K562 (cell line): ENCODE data around the gene RUNDC3A. TPM values are rescaled to one million over a fixed set of nuclear protein-coding genes. Genes with fewer than 3 reads are reported as not detected.
A peak's percentile ranks its signal among the peaks of the same experiment; 100 is the strongest.

Experiments
- ATAC-seq: fragments of 200-7000 bp; cut with Tn5 transposase; 3 replicates; pipeline ENCODE4 v1.9.1; 2020; ENCODE audit warnings: moderate library complexity
- BruUV-seq: library from RNA; stranded (reverse); fragments of 400-500 nt; replicated peaks from 2 replicates; lab custom pipeline; 2021; lab: Mats Ljungman, UMichigan
- CTCF ChIA-PET: fragments of 300-600 bp; formaldehyde crosslinking; extraction: SDS; loops from one replicate; lab custom pipeline; 2021; ENCODE audit warnings: low intra/inter-chr PET ratio; lab: Yijun Ruan, JAX
- POLR2A ChIA-PET: fragments of 300-600, 350-650 bp; sonication (Branson Sonifier 250); formaldehyde crosslinking; extraction: SDS; loops from one replicate; lab custom pipeline; 2021; ENCODE audit warnings: antibody characterized with exemption, inconsistent platforms; lab: Yijun Ruan, JAX
- DNase-seq, 4 experiments: peaks; one replicate each; pipeline versions ENCODE4 v3.0.0 to v3.0.0-alpha.2; 2011 to 2018; ENCODE audit warnings: low spot score in 3 of 4, mixed read lengths in 3 of 4; ENCODE audit errors: extremely low read depth in 1 of 4
- FAIRE-seq: peaks from 2 replicates; lab custom pipeline; 2011; peaks lifted over from hg19 to GRCh38; lab: Jason Lieb, UNC
- H2AFZ ChIP-seq: 2 replicates; pipeline ENCODE4 v1.6.0; 2011; ENCODE audit warnings: low read depth, low read length, control low read depth, inconsistent platforms
- H3K27ac ChIP-seq: fragments of 200-600 bp; 3 replicates; pipeline ENCODE4 v1.8.0; 2011; ENCODE audit warnings: low read depth, mild to moderate bottlenecking, control low read depth, inconsistent platforms, low read length, moderate library complexity, mixed read lengths; ENCODE audit errors: extremely low read depth
- H3K27me3 ChIP-seq, 2 experiments: fragments of 300-600 bp in 1 of 2; 2 replicates in 1 of 2; 3 replicates in 1 of 2; pipeline versions ENCODE4 v1.6.0 to v1.8.0; 2011; ENCODE audit warnings: inconsistent platforms in 2 of 2, low read length in 2 of 2, mild to moderate bottlenecking in 1 of 2, mixed read lengths in 1 of 2, moderate library complexity in 1 of 2; ENCODE audit not compliant: control insufficient read depth in 2 of 2, insufficient read depth in 2 of 2
- H3K36me3 ChIP-seq: fragments of 300-600 bp; 3 replicates; pipeline ENCODE4 v1.8.0; 2011; ENCODE audit warnings: mild to moderate bottlenecking, low read length, inconsistent platforms; ENCODE audit not compliant: control insufficient read depth, insufficient read depth
- H3K4me1 ChIP-seq, 2 experiments: fragments of 200-600 bp in 1 of 2; replicated peaks in 1 of 2; 2 replicates in 1 of 2; 3 replicates in 1 of 2; pipeline versions ENCODE4 v1.5.1 to v1.8.0; 2011; ENCODE audit warnings: inconsistent platforms in 2 of 2, low read length in 2 of 2, mild to moderate bottlenecking in 1 of 2, mixed read lengths in 1 of 2, moderate library complexity in 1 of 2; ENCODE audit not compliant: control insufficient read depth in 2 of 2, insufficient read depth in 2 of 2
- H3K4me2 ChIP-seq: 2 replicates; pipeline ENCODE4 v1.6.1; 2011; ENCODE audit warnings: low read length, control low read depth, inconsistent platforms, mixed read lengths; ENCODE audit not compliant: insufficient read depth
- H3K4me3 ChIP-seq: fragments of 200-600 bp; sonication (generic), shearing (Covaris generic); 2 replicates; pipeline ENCODE4 v1.5.1; 2016; ENCODE audit warnings: control low read depth, inconsistent platforms
- H3K79me2 ChIP-seq: fragments of 200-600 bp; 3 replicates; pipeline ENCODE4 v1.8.0; 2011; ENCODE audit warnings: low read length, inconsistent platforms; ENCODE audit not compliant: control insufficient read depth, insufficient read depth
- H3K9ac ChIP-seq, 2 experiments: 2 replicates each; pipeline versions ENCODE4 v1.6.0 to v1.6.1; 2011; ENCODE audit warnings: low read depth in 2 of 2, low read length in 2 of 2, control low read depth in 1 of 2, inconsistent platforms in 1 of 2, mild to moderate bottlenecking in 1 of 2, mixed read lengths in 1 of 2; ENCODE audit not compliant: insufficient read depth in 1 of 2
- H3K9me1 ChIP-seq: one replicate; pipeline ENCODE4 v1.6.0; 2011; ENCODE audit warnings: inconsistent platforms, mild to moderate bottlenecking, low read length, moderate library complexity; ENCODE audit not compliant: control insufficient read depth, insufficient read depth
- H3K9me3 ChIP-seq: replicated peaks from 2 replicates; pipeline ENCODE4 v1.5.1; 2011; ENCODE audit warnings: low read depth, low read length, inconsistent platforms; ENCODE audit not compliant: control insufficient read depth, insufficient read depth
- H4K20me1 ChIP-seq: replicated peaks from 2 replicates; pipeline ENCODE4 v1.6.1; 2011; ENCODE audit warnings: low read length, inconsistent platforms, mixed read lengths; ENCODE audit not compliant: control insufficient read depth, insufficient read depth
- CBX2 ChIP-seq: fragments of 200-600 bp; sonication (generic); IDR thresholded peaks from one replicate; pipeline ENCODE4 v1.6.1; 2012; ENCODE audit warnings: mild to moderate bottlenecking, low read length, inconsistent platforms; ENCODE audit not compliant: insufficient read depth, poor library complexity, severe bottlenecking
- CGGBP1 ChIP-seq: fragments of 250-450 bp; sonication (Bioruptor Pico); IDR thresholded peaks from 2 replicates; pipeline ENCODE4 v1.9.0; 2021; ENCODE audit warnings: mild to moderate bottlenecking
- ERF ChIP-seq: fragments of 450-650 bp; formaldehyde crosslinking; IDR thresholded peaks from 2 replicates; pipeline ENCODE4 v1.4.0; 2020; ENCODE audit warnings: mild to moderate bottlenecking, mixed read lengths
- FOS ChIP-seq: IDR thresholded peaks from 3 replicates; pipeline ENCODE4 v1.6.1; 2011; ENCODE audit not compliant: insufficient read length; ENCODE audit errors: extremely low read depth
- FOXP1 ChIP-seq: sonication (generic); formaldehyde crosslinking; IDR thresholded peaks from 2 replicates; pipeline ENCODE4 v1.8.0; 2022; ENCODE audit warnings: mild to moderate bottlenecking, missing genetic modification reagents
- HNRNPK ChIP-seq: fragments of 200-400 bp; formaldehyde crosslinking; IDR thresholded peaks from one replicate; pipeline ENCODE4 v1.6.1; 2018; ENCODE audit warnings: mild to moderate bottlenecking, low read depth, low read length; ENCODE audit not compliant: poor library complexity, severe bottlenecking
- L3MBTL2 ChIP-seq: fragments of 450-650 bp; IDR thresholded peaks from 2 replicates; pipeline ENCODE4 v1.6.1; 2016; ENCODE audit warnings: mild to moderate bottlenecking, moderate library complexity
- NFXL1 ChIP-seq: fragments of 450-650 bp; formaldehyde crosslinking; IDR thresholded peaks from 2 replicates; pipeline ENCODE4 v1.4.0; 2021; ENCODE audit warnings: mild to moderate bottlenecking
- NUFIP1 ChIP-seq: fragments of 450-650 bp; IDR thresholded peaks from 2 replicates; pipeline ENCODE4 v1.6.1; 2018; ENCODE audit not compliant: partially characterized antibody
- PCBP1 ChIP-seq: fragments of 200-400 bp; formaldehyde crosslinking; IDR thresholded peaks from 2 replicates; pipeline ENCODE4 v1.6.1; 2018; ENCODE audit warnings: mild to moderate bottlenecking, low read depth, low read length; ENCODE audit not compliant: poor library complexity, severe bottlenecking
- RNF219 ChIP-seq: fragments of 250-450 bp; sonication (Bioruptor Pico); IDR thresholded peaks from 2 replicates; pipeline ENCODE4 v1.5.0; 2022; ENCODE audit warnings: mild to moderate bottlenecking
- RUNX1 ChIP-seq: sonication (generic); IDR thresholded peaks from 2 replicates; pipeline ENCODE4 v1.6.1; 2016; ENCODE audit warnings: antibody characterized with exemption, low read depth
- SMARCC2 ChIP-seq: fragments of 450-650 bp; IDR thresholded peaks from 2 replicates; pipeline ENCODE4 v1.6.1; 2017; ENCODE audit warnings: antibody characterized with exemption, moderate library complexity, mild to moderate bottlenecking, low read depth
- TAF7 ChIP-seq: fragments of 450-650 bp; IDR thresholded peaks from 2 replicates; pipeline ENCODE4 v1.6.1; 2016; ENCODE audit warnings: missing genetic modification characterization, missing compliant biosample characterization
- TAL1 ChIP-seq: fragments of 450-650 bp; IDR thresholded peaks from 2 replicates; pipeline ENCODE4 v1.6.1; 2016; ENCODE audit warnings: mild to moderate bottlenecking
- TBP ChIP-seq: optimal IDR thresholded peaks from 2 replicates; pipeline ENCODE3; 2011; ENCODE audit warnings: low read depth, low read length, improper control_type of control experiment
- XRCC3 ChIP-seq: fragments of 450-650 bp; IDR thresholded peaks from 2 replicates; pipeline ENCODE4 v1.6.1; 2017; ENCODE audit warnings: mild to moderate bottlenecking, moderate library complexity
- ZNF717 ChIP-seq: fragments of 250-450 bp; sonication (Bioruptor Pico); IDR thresholded peaks from 2 replicates; pipeline ENCODE4 v1.5.0; 2021
- ZSCAN29 ChIP-seq: fragments of 450-650 bp; IDR thresholded peaks from 2 replicates; pipeline ENCODE4 v1.6.1; 2017
- WGBS: fragments of 100-300 bp; shearing (Covaris generic); methylation state at CpG from one replicate; pipeline ENCODE4 v1.1.6; 2016; ENCODE audit warnings: low coverage, mixed read lengths; ENCODE audit not compliant: insufficient coverage; ENCODE audit errors: missing lambda C conversion rate; 5-methylcytosine and 5-hydroxymethylcytosine counted together
- in situ Hi-C: fragments of 300-500 bp; cut with MboI; formaldehyde crosslinking; loops from 4 replicates; pipeline ENCODE4 v1.15.0; 2018; ENCODE audit warnings: inconsistent platforms, mixed read lengths
- intact Hi-C: fragments of 100-400 bp; cut with micrococcal nuclease; formaldehyde crosslinking; loops from 2 replicates; pipeline ENCODE4 v1.14.2; 2022
- polyA plus RNA-seq, 8 experiments: library from polyadenylated mRNA; depleted of rRNA in 4 of 8; stranded (reverse) in 5 of 8; unstranded in 3 of 8; fragments of >200 nt; fragmentation: Nextera tagmentation in 2 of 8; fragmentation: Illumina TruSeq in 1 of 8; extraction: Ambion mirVana in 2 of 8; extraction: Trizol in 1 of 8; gene quantifications; 2 replicates each; pipeline versions ENCODE4 v1.2.1 to v1.2.3, GENCODE V29; 2011 to 2014; ENCODE audit warnings: inconsistent platforms in 1 of 8, missing spikeins in 1 of 8
- total RNA-seq, 7 experiments: library from RNA; depleted of rRNA in 6 of 7; stranded (reverse); fragments of >200 nt in 6 of 7; fragmentation: Illumina TruSeq in 2 of 7; extraction: Trizol in 2 of 7; gene quantifications; 2 replicates each; pipeline versions ENCODE4 v1.2.1 to v1.2.3, GENCODE V29; 2011 to 2021; ENCODE audit warnings: low replicate concordance in 1 of 7
- TF ChIP-seq, protein P1 (sequence below): fragments of 200-800 bp; sonication (Bioruptor generic); IDR thresholded peaks from 2 replicates; pipeline ENCODE4 v1.6.1; 2017; ENCODE audit warnings: missing genetic modification characterization, missing compliant biosample characterization

Gene RUNDC3A
- total and polyA plus RNA-seq, 9 of the 15 experiments (the other 6 are each of a cell fraction or from before 2014, with no cell fraction given): not detected

DNA sequence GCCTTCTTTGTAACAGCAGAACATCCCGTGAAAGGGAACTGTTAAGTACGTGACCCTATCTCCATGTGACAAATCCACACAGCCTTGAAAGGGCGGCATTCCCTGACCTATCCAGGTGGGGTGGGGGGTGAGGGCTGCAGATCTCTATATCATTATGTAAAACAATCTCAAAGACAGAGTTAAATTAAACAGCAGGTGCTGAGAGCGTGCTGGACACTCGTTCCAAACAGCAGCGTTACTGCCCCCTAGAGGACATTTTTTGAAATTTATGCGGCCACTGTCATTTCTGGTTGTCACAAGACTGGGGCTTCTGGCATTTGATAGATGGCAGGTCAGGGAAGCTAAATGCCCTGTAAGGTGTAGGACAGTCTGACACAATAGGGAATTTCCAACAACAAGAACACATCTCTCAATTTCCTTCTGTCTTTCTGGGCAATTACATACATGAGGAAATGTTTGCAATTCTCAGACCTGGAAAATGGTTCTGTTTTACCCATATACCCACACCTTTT lies 22.9 kb downstream of the RUNDC3A start (continued):
- TF ChIP-seq L3MBTL2: peak; percentile 73
- no peak for TF ChIP-seq NUFIP1
- TF ChIP-seq, all 486 proteins: peak for 32

GRCh38 chr17:44333371-44333770 lies 25.0 kb downstream of the RUNDC3A start:
- H3K9me3 ChIP-seq: no peaks in the 10 kb centered on the region
- no peaks in the 10 kb centered on the region for H3K36me3 ChIP-seq
- intact Hi-C loops: no loop called here
- FAIRE-seq: no peak
- peaks cover 7 to 9% of the 10 kb centered on the region in 2 experiments; a peak in 4 of 5 replicates for H3K4me1 ChIP-seq
- in situ Hi-C loops: loop anchor here (25.0 kb wide), 1 partner anchor 396 kb away; the partner anchor contains the start of gene PPY
- no peak overlapping the region for H3K4me2 ChIP-seq
- no peak overlapping the region for H3K9ac ChIP-seq
- ChIA-PET POLR2A (interaction anchor here (0.8 to 1.1 kb wide), 5 partner anchors 9 to 126 kb away, joined by 3 to 6 read pairs (median 3); partner anchors contain the start of gene GRN), CTCF (interaction anchor here (0.9 kb wide), 1 partner anchor 123 kb away, joined by 7 read pairs; no protein-coding TSS in a partner anchor)
- H3K9me1 ChIP-seq: no peaks in the 10 kb centered on the region
- H3K27me3 ChIP-seq: no peaks in the 10 kb centered on the region
- no peak overlapping the region for H3K27ac ChIP-seq
- no peak overlapping the region for H3K4me3 ChIP-seq
- H4K20me1 ChIP-seq: no peaks in the 10 kb centered on the region
- no peak for DNase-seq
- H3K79me2 ChIP-seq: no peaks in the 10 kb centered on the region
- H2AFZ ChIP-seq: no peak overlapping the region
- 23% methylated on average over 4 of the region's 5 CpGs for WGBS
- ATAC-seq: no peak
- BruUV-seq: no TSS peak
- TF ChIP-seq CGGBP1 (CRISPR knock-in tag) (no peak), RUNX1 (no peak), TAF7 (tag) (no peak), SMARCC2 (no peak), RNF219 (CRISPR knock-in tag) (no peak), ZSCAN29 (no peak), TAL1 (no peak), NFXL1 (no peak), ZNF717 (CRISPR knock-in tag) (no peak), HNRNPK (no peak), TBP (no peak), FOS (no peak), XRCC3 (no peak), ERF (CRISPR knock-in tag) (no peak), PCBP1 (no peak), CBX2 (no peak), FOXP1 (no peak)
- TF ChIP-seq, protein P1, sequence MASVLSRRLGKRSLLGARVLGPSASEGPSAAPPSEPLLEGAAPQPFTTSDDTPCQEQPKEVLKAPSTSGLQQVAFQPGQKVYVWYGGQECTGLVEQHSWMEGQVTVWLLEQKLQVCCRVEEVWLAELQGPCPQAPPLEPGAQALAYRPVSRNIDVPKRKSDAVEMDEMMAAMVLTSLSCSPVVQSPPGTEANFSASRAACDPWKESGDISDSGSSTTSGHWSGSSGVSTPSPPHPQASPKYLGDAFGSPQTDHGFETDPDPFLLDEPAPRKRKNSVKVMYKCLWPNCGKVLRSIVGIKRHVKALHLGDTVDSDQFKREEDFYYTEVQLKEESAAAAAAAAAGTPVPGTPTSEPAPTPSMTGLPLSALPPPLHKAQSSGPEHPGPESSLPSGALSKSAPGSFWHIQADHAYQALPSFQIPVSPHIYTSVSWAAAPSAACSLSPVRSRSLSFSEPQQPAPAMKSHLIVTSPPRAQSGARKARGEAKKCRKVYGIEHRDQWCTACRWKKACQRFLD (CRISPR knock-in tag): no peak
